Activated CD4-positive, alpha-beta T cell treated with anti-CD3 and anti-CD28 coated beads, Interleukin-2, Interleukin-4, amounts not matched to agents 100 ng/mL and 50 ng/mL, durations not matched to agents 16 hours and 8 hours (primary cell): ENCODE data around the gene ABRAXAS1.

ENCODE experiments used
- DNase-seq: peaks from one replicate; pipeline ENCODE4 v3.0.0-alpha.2; 2020; ENCODE audit warnings: low spot score

ABRAXAS1 gene

GRCh38 chr4:83449009-83449408 lies 35.9 kb downstream of the ABRAXAS1 start:
- no peak for DNase-seq

- no peak for DNase-seq
Observed at GRCh38 chr4:83440899-83441298, 44.0 kb downstream of the ABRAXAS1 start.

- DNase-seq, result no peak
Observed at GRCh38 chr4:83440148-83440814, 44.6 kb downstream of the ABRAXAS1 start.

GRCh38 chr4:83438719-83439118 lies 46.2 kb downstream of the ABRAXAS1 start:
- no peak for DNase-seq

- DNase-seq, result no peak
Observed at GRCh38 chr4:83436680-83437079, 48.2 kb downstream of the ABRAXAS1 start.

- DNase-seq, result no peak
Observed at GRCh38 chr4:83431200-83431599, 53.7 kb downstream of the ABRAXAS1 start.

GRCh38 chr4:83418211-83418610 lies 66.7 kb downstream of the ABRAXAS1 start:
- no peak for DNase-seq

- no peak for DNase-seq
Observed at GRCh38 chr4:83417566-83417965, 67.3 kb downstream of the ABRAXAS1 start.

GRCh38 chr4:83413676-83414075 lies 71.2 kb downstream of the ABRAXAS1 start:
- no peak for DNase-seq
